Activated T-cell treated with anti-CD3 and anti-CD28 coated beads, Interleukin-2, amount 50 U/mL, for 48 hours (primary cell): ENCODE data around the gene STAT4.
"Not testable (repeated sequence)": the region's sequence is repeated elsewhere in the genome, so short reads cannot be mapped to it uniquely, and the experiment has no call there.

ENCODE experiments used
- DNase-seq, 2 experiments: peaks; one replicate each; pipeline ENCODE4 v3.0.0-alpha.2; 2020

The STAT4 gene

DNA sequence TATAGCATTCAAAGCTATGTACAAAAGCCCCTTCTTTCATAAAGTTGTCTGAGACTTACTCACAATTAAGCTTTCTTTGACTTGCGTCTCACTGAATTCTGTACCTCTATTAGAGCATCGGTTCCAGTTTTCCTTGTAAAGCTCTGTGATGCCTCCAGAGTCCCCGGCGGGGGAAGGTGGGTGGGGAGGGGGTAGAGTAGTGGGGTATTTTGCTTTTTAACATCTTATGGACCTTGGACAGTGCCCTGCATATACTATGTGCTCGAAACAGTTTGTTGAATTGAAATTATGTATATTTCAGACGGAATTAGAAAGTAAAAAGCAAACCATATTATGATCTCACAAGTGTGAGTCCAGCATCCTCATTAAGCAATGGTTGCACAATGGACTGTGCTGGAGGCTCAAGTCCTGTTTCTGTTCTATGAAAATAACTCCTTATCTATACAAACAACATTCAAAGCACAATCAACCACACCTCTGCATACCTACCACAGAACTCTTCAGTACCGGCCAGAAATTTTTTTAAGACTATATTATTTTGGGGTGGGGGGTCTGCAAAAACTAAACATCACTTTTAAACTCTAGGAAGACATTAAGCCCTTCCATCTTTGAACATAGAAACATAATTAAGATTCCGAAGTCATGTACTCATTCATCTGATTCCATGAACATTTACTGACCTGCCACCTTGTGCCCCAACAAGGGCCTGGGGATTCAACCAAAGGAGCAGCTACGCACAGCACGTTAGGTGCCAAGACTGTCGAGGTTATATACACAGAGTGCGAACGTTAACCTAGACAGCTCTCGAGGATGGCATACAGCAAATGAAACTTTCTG, 137.7 kb downstream of the STAT4 start:
- DNase-seq = no peak

DNA sequence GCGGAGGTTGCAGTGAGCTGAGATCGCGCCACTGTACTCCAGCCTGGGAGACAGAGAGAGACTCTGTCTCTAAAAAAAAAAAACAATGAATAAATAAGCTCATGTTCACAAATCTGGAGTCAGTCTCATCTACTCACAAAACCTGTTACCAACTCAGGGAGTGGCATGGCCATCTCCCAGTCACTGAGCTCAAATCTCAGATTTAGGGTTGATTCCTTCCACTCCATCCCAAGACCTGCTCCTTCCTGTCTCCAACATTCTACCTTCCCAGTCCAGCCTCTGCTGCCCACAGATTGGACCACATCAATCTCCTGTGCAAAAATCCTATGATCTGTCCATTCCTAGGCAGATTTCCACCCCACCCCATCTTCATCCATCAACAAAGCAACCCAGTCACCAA, 138.4 kb downstream of the STAT4 start:
- no peak for DNase-seq

DNA sequence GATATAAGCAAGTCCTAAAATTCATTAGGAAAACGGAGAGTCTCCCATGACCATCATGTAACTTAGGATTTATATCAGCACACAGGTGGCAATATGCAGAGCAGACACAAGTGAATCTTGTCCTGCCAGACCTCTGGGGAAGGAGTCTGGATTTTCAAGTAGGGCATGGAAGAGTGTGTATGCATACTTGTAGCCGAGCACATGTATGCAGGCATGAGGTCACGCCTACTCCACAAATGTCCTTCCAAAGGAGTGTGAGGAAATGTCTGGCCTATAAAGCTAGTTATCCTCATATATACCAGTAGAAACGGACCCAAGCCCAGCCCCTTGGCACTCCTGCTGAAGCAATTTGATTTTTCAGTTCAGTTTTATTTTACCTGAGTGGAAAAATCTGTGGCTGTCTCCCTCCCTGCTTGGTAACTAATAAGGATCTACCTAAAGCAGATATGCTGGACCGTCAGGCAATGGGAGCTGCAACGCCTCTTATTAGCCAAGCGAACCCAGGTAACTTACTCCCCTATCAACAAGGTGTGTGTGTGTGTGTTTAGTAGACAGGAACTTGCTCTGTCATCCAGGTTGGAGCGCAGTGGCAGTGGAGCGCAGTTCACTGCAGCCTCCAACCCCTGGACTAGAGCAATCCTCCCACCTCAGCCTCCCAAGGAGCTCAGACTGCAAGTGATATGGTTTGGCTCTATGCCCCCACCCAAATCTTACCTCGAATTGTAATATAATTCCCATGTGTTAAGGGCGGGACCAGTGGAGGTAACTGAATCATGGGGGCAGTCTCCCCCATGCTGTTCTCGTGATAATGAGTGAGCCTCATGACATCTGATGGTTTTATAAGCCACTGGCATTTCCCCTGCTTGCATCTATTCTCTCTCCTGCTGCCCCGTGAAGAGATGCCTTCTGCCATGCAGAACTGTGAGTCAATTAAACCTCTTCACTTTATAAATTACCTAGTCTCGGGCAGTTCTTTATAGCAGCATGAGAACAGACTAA, 139.6 kb downstream of the STAT4 start:
- DNase-seq = no peak

DNA sequence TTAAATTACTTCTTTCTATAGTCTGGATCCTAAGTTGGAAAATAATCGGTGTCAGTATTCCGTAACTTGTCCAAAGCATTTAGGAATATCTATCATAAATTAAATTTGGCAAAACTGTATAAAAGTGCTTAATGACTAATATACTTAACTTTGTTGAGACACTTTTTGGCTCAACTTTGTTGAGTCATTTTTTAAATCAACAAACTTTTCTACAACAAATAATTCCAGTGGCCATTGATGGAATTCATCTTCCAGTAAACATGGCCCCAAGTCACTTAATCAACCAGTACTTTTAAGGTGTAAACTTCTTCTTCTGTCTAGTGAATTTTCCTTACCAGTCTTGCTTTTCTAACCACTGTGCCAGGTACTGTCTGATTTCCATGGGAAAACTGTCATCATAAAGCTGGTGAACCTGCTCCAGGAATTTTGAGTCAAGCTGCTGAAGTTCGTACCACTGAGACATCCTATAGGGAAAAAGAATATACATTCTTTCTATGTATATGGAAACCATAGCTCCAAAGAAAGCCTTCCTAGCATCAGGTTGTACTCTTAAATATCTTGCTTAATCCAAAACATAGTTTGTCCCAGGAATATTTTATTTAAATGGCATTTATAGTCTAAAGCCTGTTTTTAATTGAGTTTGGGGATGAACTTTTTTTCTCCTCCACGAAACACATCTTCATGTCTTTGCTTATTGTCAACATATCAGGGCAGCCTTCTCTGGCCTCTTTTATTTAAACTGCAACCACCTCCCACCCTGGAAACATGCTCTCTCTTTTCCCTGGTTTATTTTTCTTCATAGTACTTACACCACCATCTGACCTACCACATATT, 141.0 kb downstream of the STAT4 start:
- no peak for DNase-seq

DNA sequence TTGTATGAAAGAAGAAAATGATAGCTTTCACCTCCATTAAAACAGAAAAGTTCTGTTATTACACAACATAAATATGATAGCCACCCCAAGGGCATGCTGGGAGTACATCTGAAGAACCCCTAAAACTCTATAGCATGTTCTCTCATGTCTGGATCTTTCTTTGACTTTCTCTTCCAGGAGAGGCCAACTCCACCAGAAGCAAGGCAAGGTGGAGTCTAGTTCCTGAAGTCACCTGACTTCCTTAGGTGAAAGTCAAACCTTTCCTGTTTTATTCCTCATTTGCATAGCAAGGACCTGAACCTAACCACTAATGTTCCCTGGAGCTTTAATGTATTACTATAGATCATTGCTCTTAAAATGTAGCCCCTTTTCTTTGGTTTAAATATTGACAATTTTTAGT, 142.5 kb downstream of the STAT4 start:
- DNase-seq = no peak

DNA sequence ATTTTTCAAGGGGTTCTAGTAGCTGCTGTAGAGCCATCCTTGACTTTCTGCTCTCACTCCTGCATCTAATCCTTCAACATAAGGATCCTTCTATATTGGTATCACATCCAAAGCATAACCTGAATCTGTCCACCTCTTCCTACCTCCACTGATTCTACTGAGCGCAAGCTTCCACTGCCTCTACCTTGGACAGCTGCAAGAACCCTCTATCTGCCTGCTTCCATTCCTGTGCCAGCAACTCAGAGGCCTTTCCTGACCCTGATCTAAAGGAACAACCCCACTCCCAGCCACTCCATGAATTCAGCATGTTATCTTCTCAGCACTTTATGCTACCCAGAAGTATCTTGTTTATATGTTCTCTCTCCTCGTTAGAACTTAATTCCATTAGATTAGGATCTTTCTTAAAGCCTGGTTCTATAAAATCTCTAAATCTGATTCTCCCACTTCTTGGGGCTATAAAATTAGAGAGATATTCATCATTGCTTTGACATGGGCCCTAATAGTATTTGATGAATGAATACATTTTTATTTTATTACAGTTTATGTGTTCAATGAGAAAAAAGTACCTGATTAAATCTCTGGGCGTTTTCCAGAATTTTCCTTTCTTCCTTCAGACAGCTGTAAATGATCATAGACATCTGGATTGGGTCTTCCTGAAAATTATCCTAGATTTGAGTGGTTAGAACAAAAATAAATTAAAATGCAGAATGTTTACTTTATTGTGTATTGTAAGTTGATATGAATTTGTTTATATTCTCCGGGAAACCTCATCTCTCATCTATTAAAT, 143.6 kb downstream of the STAT4 start:
- no peak for DNase-seq

DNA sequence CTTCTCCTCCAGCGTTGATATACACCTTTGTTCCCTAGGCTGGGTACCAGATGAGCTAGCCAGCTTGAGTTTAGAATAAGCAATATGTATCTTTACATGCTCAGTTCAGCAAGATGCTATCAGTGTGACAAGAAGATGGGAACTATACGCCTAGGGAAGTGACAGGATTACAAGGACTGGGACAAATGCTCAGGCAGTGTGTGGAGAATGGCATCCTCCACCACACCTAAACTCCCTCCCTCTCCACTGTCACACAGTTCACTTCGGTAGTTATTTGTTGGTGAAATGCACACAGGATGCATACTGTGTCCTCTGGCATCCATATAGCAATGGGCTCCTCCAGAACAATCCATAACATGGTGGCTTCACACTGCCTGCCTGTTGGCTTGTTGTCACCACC, 144.5 kb downstream of the STAT4 start:
- DNase-seq = no peak

DNA sequence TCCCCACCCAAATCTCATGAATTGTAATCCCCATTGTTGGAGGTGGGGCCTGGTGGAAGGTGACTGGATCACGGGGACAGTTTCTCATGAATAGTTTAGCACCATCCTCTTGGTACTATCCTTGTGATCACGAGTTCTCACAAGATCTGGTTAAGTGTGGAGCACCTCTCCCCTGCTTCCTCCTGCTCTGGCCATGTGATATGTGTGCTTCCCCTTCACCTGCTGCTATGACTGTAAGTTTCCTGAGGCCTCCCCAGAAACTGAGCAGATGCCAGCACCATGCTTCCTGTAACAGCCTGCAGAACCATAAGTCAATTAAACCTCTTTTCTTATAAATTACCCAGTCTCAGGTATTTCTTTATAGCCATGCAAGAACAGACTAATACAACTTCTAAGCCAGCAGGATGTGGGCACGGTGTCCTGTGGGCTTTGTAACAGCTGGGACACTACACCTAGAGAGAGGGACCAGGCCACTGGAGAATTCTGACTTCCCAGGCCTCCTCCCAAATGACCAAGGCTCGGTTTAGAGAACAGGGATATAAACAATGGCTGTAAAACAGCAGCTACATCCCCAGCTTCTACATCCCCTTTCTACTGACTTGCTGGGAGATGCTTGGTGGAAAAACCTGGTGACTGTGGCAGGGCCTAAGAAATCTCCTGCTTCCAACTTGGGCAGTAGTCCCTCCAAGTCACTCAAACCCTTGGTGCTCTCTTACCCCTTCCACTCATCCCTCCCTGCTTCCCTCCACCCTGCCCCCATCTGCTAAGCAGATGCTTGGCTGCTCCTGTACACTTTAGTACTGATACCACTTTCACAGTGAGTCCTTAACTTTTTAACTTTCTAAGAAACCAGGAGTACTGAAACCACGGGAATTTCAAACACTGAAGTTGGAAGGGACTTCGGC, 147.1 kb downstream of the STAT4 start:
- DNase-seq = no peak

DNA sequence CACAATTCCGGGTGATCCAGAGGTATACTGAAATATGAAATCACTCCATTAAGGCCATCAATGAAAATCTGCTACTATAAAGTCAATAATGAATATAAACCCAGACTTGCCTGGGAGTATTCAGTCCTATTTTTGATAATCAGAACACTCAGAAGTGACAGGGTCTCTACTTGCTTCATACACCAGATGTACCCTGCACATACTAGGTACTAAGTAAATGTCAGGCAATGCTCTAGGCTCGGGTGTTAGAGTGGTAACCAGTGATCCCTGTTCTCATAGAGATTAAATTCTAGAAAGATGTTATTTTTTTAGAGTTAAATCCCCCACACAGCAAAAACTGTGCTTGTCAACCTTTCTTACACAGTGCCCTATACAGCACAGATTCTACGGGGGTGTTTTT, 149.2 kb downstream of the STAT4 start:
- DNase-seq = no peak

DNA sequence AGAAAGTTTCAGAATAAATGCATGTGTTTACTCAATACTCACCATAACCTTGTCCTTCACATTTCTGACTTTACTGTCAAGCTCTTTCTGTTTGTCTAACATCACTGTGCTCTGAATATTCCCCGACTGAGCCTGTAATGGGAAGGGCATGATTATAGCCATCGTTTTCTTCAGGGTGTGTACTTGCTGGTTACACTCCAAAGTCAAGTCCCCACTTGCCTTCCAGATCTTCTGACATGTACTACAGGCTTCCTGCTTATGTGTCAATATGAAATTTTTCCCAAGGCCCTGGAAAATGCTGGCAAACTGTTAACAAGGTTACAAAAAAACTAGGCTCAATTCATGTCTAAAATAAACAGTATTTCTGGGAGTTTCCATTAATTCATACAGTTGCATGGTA, 149.8 kb downstream of the STAT4 start:
- DNase-seq = no peak

DNA sequence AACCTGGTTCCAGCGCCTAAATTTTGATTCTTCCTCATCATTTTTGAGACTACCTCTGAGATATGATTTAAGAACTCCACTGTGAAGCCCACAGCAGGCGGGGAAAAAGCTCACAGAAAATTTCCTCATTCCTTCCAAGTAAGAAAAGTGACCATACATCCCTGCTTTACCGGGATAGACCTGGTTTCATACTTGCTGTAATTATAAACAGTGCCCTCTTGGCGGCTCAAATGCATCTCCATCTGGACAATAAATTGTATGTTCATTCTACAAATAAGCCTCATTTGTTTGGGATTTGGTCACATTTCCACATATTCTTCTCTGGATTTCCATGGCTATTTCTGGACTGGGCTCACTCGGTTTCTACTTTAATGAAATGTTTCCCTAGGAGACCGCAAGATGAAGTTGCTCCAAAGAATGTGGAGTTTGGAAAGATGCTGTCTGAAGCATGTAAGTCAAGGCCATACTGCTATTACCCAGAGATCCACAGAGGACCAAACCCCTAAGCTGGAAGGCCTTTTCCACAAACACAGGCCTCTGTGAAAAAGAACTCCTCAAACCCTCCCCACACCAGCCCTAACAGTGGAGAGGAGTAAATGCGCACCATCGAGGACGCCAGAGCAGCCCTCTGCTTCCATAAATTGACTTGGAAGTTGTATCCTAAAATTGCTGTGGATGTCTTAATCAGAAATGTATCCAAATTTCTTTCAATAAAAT, 150.7 kb downstream of the STAT4 start:
- no peak for DNase-seq

DNA sequence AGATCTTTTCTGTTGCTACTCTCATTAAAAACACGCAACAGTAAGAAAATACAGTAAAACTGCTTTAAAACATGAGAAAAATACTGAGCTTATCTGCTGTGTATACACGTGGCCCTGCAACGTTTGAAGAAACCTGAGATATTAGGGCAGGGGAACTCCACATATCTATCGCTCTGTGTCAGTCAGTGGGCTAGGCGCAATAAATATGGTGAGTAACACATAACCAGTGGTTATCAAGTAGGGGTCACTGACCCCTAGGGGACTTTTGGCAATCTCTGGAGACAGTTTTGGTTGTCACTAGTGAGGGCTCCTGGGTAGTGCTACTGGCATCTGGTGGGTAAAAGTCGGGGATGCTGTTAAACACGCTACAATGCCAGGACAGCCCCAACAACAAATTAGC, 151.7 kb downstream of the STAT4 start:
- peak in 1 of 2 experiments; percentile 13 for DNase-seq

DNA sequence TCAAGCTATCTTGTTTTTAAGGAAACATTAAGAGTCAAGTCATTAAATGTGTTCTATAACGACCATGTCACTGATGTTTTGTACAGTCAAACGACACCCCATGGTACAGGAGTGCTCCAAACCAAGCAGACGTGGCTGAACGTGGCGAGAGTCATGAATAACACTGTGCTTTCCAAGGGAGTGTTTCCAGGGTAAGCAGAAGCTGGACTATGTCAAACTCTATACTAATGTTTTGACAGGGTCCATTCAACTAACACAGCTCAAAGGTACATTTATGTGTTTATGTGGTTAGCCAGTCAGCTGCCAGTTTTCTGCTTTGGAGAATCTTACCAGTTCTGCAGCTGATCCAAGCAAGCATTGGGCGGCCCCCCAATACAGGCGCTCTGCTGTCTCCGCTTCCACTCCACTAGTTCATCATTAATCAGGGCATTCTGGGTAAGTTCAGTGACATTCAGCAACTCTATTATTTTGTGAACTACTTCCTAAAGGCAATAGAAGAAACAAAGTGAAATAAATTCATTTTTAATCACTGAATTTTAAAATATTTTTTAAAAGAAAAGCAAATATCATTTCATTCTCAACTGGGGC, 153.2 kb downstream of the STAT4 start:
- DNase-seq = no peak

DNA sequence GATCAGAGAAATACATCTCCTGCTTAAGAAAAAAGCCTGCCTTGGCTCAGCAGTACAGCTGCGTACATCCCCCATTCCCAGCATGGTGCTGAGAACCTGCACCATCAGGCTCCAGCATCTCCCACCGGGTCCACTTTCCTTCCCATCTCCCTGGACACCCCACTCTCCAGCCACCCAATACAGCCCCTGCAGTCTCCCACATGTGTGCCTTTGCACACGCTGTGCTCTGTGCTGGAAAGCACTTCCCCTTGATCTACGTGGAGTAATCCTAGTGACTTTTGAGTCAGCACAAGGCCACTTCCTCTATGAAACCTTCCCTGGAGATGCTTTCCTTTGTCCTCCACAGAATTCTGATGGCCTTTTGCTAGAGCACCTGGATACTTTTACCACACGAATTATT, 153.8 kb downstream of the STAT4 start:
- no peak for DNase-seq

DNA sequence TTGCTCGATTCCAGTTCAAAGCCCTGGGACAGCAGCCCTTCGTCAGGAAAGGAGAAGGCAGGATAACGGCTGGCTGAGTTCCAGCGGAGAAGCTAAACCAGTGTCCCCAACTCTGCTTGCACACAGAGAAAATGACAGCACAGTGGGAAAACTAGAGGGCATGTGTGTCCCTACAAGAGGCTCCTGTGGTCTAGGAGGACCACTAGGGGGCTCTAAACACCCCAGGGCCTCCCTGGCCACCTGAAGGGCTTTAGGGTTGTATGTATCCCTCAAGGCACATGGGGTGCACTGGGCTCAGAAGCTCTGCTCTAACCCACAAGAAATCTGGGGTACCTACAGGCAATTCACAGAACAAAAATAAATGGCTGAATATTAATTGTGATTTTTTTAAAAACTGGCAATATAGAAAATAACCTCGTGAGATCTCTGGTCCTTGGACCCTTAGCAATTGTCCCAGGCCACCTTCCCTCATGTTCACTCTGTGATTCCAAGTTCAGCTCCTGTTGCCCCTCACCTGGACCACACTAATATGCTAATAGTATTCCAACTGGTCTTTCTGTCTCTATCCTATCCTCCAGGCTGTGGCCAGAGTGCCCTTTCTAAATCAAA, 154.4 kb downstream of the STAT4 start:
- DNase-seq = no peak

DNA sequence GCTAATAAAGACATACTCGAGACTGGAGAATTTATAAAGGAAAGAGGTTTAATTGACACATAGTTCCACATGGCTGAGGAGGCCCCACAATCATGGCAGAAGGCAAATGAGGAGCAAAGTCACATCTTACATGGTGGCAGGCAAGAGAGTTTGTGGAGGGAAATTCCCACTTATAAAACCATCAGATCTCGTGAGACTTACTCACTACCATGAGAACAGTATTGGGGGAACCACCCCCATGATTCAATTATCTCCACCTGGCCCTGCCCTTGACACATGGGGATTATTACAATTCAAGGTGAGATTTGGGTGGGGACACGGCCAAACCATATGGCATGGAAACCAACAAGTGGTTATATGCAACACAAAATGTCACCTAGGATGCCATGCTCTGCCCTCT, 155.5 kb downstream of the STAT4 start:
- DNase-seq = not testable (repeated sequence)

DNA sequence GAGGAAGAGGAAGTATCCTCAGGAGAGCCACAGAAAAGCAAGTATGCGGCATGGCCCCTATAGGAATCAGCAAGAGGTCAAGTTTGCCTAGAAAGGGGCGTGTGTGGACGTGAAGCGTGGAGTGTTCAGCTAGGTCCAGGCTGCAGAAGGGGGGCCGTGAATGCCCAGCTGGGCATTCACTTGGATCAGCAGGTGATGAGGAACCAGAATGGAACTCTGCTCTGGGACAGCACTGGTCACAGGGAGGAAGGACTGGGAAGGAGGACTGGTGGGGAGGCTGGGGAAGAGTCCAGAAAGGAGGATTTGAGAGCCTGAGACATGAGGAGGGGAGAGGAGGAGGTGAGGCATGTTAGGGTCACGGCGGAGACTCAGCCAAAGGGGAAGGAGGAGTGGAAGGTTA, 156.6 kb downstream of the STAT4 start:
- no peak for DNase-seq

DNA sequence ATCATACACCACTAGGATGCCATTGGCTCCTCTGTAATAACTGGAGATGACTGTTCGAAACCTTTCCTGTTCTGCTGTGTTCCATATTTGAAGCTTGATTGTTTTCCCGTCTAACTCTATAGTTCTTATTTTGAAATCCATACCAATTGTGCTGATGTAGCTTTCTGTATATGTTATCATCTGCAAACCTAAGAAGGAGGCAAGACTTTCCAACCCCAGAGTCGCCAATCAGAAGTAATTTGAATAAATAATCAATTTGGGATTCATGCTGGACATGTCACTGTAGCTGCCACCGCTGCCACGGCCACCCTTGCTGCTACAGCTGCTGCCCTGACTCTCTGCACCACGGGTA, 157.5 kb downstream of the STAT4 start:
- no peak for DNase-seq

DNA sequence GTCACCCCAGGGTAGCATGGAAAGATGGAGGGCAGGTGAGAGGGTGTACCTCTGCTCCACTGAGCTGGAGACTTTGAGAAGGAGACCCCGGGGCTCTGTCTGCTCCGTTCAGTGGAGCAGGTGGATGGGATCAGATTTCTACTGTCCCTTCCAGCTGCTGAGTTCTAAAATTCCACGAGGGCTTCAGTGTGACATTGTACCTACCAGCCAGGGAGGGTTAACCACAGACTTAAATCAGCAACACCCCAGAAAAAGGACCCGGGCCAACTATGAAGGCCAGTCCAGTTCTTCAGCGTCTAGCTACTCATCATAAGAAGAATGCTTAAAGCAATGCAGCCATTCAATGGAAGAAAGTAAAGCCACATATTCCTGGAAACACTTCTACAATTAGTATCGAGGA, 160.7 kb downstream of the STAT4 start:
- DNase-seq = no peak

DNA sequence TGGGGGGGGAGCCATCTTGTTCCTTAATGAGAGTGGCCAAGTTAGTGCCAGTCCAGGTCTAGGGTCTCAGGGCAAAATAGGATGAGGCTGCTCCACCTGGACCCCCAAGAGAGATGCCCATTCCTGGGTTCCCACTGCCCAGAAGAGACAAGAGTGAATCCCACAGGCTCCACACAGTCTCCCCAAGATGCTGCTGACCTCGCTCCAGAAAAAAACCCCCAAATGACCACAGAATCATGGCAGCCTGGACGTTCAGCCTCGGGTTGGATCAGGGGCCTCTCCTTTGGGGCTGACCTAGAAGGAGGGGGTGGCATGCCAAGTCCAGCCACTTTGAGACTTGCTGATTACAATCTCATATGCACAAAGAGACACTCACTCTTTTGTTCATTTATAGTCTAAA, 161.9 kb downstream of the STAT4 start:
- no peak for DNase-seq
